KBM-7 (cell line): Measurements from ENCODE around the gene OPRD1.
A peak's percentile ranks its signal among the peaks of the same experiment; 100 is the strongest.

Experiments used
- DNase-seq: peaks from one replicate; pipeline ENCODE4 v3.0.0-alpha.2; 2015
- in situ Hi-C: fragments of 300-500 bp; cut with MboI; formaldehyde crosslinking; loops from 2 replicates; pipeline ENCODE4 v1.14.3; 2020; ENCODE audit warnings: low sequenced_read_pairs, low pct_unique_long_range_greater_than_20kb, mixed read lengths

Gene OPRD1

DNA sequence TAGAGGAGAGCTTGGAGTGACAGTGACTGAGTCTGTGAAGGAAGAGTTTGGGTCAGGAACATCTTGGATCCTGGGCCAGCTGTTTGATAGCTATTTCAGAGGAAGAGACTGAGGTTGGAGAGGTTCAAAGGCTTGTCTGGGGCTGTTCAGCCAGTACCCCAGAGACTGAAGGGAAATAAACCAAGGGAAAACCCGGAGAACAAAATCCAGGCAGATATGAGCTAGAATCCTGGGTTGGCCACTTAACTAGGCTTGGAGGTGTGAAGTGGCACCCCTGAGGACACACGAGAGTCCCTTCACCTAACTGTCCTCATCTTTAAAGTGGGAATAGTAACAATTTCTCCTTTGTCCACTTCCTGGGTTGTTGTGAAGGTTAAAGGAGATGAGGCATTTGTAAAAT, 79.3 kb downstream of the OPRD1 start:
- in situ Hi-C loops: loop anchor here (25.0 kb wide), 1 partner anchor 296 kb away; the partner anchor contains the start of gene SRSF4
- DNase-seq: no peak

DNA sequence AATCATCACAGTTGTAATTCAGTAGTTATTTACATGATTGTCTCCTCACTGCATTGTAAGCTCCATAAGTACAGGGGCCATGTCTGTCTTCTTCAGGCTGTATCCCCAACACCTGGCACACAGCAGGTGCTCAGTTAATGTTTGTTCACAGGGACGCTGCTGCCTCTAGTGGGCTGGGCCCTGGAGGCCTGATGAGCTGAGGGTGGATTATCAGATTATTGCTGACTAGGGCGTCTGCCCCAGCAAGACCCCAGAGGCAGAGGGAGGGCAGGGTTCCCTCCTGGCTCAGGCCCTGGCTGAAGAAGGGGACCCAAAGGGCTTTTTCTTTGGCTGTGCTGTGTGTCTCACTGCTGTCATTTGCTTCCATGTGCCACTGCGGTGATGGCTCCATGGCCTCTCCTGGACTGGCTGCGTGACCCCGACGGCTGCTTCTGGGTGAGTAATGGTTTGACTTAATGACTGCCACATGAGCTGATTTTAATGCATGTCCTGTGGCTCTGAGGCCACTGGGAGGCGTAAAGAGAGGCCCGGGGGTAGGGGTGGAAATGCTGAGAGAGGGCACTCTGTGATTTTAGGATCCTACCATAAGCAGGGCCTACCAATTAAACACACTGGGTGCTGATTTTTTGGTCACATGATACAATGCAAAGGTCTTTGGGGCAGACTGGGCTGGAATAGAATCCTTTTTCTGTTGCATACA, 81.6 kb downstream of the OPRD1 start:
- no peak for DNase-seq
- in situ Hi-C loops: loop anchor here (25.0 kb wide), 1 partner anchor 294 kb away; the partner anchor contains the start of gene SRSF4

DNA sequence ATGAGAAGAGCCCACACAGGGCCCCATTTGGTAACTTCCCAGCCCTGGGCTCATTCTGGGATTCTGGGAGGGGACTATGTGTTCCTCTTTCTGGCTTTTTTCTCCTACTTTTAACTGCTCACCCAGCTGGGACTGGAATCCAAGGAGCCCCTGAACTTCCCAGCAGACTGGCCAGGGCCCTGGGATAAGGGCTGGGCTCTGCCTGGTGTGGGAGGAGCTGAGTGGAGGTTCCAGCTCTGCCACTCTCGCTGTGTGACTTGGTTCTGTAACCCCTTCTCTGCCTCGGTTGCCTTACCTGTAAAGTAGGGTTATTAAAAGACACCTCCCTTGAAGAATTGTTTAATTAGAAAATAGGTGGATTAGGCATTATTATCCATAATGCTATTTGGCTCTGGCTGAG, 82.8 kb downstream of the OPRD1 start:
- DNase-seq: no peak
- in situ Hi-C loops: loop anchor here (25.0 kb wide), 1 partner anchor 293 kb away; the partner anchor contains the start of gene SRSF4

DNA sequence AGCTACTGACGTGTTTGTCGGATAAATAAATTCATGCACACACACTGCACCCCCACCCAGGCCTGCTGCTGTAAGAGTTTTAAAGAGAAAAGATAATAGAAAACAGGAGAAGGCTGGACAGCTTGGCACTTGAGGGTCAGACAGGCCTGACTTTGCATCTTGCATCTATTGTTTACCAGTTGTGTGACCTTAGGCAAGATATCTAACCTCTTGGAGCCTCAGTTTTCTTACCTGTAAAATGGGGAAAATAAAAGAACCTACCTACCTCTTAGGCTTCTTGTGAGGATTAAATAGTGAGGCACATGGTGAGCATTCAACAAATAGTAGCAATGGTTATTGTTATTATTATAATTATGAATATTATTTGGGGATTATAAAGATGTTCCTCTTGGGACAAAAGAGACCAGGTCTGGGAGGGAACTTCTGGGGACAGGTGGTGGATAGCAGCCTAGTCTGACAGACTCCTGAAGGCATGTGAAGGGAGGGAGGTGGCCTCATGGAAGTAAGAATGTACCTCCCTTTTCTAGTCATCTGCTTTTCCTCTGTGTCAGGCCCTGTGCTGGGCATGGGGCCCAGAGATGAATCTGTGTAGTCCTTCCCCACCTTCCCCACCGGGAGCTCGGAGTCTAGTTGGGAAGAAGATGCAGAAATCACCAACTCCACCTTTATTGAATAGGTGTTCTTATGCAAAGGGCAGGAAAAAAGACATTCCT, 84.1 kb downstream of the OPRD1 start:
- DNase-seq: no peak
- in situ Hi-C loops: loop anchor here (25.0 kb wide), 1 partner anchor 291 kb away; the partner anchor contains the start of gene SRSF4

GRCh38 chr1:28896609-28896986, 84.6 kb downstream of the OPRD1 start:
- no peak for DNase-seq
- in situ Hi-C loops: loop anchor here (25.0 kb wide), 1 partner anchor 291 kb away; the partner anchor contains the start of gene SRSF4

DNA sequence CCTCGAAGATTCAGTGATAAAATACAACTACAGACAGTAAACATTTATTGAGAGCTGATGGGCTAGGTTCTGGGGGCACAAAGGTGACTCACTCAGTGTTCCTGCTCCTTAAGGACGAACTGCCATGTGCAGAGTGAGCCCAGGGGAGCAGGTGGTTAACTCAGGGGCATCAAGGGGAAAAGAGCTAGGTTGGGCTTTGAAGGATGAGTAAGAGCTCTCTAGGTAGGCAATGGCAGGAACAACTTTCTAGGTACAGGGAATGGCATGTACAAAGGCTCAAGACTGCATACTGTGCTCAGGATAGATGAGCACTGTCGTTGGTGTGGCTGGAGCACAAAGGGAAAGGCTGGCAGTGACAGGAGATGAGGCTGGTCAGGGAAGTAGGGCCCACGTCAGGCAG, 85.8 kb downstream of the OPRD1 start:
- in situ Hi-C loops: loop anchor here (25.0 kb wide), 1 partner anchor 290 kb away; the partner anchor contains the start of gene SRSF4
- no peak for DNase-seq

- in situ Hi-C loops: loop anchor here (25.0 kb wide), 1 partner anchor 289 kb away; the partner anchor contains the start of gene SRSF4
Observed at GRCh38 chr1:28898405-28898881, 86.5 kb downstream of the OPRD1 start.

DNA sequence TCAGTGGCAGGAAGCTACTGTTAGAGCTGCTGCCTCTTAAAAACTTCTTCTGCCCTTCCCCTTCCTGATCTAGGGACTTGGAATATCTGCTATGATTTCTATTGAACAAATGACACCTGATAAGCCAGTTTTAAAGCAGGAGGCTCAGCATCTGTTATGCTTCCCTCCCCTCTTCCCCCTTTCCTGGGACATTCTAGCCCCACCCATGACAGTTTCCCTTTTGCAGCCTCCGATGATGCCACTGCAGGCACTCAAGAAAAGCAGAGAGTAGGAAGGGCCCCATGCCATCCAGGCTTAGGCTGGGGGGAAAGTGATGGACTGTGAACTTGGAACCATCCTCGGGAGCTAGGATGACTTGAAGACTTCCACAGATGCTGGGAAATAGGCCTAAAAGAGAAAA, 87.3 kb downstream of the OPRD1 start:
- in situ Hi-C loops: loop anchor here (25.0 kb wide), 1 partner anchor 288 kb away; the partner anchor contains the start of gene SRSF4
- DNase-seq: no peak

More at GRCh38 chr1:28898405-28898881, 86.5 kb downstream of the OPRD1 start:
- DNase-seq: no peak

GRCh38 chr1:28900562-28900961, 88.6 kb downstream of the OPRD1 start:
- in situ Hi-C loops: no loop called here
- DNase-seq: no peak

DNA sequence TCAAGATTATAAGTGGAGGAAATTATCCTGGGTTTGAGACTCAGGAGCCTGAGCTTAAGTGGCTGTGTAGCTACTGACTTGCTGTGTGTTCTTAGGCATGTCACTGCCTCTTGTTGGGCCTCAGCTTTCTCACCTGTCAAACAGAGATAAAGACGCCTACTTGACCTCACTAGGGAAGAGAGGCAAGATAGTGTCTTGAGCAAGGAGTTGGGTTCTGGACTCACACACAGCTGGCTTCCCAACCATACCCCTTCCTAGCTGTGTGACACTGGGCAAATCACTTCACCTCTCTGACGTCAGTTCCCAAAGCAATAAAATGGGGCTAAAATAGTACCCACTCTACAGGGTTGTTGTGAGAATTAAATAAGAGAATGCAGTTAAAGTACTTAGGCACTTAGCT, 90.8 kb downstream of the OPRD1 start:
- in situ Hi-C loops: no loop called here
- DNase-seq: no peak

DNA sequence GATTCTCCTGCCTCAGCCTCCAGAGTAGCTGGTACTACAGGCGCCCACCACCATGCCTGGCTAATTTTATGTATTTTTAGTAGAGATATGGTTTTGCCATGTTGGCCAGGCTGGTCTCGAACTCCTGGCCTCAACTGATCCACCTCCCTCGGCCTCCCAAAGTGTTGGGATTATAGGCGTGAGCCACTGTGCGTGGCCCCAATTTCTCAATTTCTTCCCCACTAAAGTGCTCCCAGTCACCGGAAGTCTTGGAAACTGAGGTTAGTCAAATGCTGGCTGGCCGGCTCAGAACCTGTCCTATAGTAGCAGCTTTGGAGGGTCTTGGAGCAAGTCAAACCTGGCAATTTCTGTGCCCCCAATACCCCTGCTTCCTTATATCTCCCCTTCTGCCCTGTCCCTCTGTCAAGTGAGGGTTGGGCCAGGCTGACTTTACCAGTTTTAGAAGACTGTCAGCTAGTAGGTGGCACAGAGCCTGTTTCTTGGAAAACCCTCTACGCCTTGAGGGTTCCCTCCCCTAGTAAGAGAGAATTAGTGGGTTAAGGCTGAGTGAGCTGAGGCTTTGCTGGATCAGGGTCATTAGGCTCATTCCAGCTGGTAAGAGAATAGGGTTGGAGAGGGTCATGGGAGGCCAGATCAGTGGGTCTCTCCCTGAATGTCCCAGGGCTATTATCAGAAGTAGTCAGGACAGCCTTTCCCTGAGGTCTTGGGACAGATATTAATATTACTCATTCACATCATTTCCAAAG, 94.1 kb downstream of the OPRD1 start:
- in situ Hi-C loops: no loop called here
- DNase-seq: no peak

DNA sequence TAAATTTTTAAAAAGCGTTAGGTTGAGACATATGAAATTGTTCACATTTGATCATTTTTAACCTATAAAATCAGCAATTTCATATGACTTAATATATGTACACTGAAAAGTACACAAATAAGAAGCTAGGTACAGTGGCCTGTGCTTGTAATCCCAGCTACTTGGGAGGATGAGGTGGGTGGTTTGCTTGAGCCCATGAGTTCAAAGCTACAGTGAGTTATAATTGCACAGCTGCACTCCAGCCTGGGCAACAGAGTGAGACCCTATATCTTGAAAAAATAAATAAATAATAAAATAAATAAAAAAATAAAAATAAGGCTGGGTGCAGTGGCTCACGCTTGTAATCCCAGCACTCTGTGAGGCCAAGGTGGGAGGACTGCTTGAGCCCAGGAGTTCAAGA, 97.2 kb downstream of the OPRD1 start:
- DNase-seq: no peak
- in situ Hi-C loops: no loop called here

DNA sequence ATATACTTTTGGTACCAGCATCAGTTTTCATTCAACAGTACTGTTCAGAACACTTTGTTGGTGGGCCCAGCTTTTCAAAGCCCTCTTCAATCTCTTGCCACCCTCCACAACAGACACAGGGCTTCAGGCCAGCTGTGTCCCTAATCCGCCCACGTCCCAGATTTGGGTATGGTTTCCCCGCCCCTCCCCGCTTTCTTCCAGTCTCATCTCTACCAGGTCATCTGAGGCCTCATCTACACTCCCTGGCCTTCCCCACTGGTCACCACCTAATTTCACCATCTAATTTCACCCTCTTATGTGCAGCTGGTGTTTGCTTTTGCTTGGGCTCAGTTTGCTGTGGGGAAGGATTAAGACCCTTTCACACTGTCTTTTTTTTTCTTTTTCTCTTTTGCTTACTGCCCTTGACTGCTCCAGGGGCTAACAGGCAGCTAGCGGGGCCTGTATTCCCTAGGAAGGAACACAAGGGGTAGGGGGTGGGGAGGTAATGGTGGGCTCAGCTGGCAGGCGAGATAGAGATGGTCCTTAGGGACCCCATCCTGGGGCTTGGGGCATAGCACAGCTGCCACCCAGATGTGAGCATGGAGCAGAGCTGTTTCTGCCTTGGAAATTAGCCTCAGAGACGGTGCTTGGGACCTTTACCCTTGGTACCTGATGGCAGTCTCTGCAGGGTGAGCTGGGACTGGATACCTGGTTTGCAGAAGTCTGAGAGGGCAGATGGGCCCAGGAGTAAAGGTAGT, 98.6 kb downstream of the OPRD1 start:
- DNase-seq: no peak
- in situ Hi-C loops: no loop called here

DNA sequence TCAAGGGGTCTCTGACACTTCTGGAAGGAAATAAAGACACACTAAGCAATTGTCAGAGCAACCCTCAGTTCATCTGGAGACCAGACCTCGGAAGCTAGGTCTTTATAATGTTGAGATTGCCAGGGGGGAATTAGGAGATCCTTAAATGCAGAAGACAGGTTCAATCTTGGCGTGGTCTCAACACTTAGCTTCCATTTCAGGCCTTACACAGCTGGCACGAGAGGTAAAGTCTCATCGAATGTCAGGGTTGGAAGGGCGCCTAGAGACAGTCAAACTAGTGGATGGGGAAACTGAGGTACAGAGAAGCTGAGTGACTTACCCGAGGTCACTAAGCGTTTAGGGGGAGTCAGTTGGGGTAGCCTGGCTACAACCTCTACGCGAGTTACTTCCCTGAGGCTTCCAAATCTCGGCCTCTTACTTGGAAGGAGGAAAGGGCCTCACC, 101.8 kb downstream of the OPRD1 start:
- no peak for DNase-seq
- in situ Hi-C loops: no loop called here

- peak; percentile 99 for DNase-seq
- in situ Hi-C loops: no loop called here
Observed at GRCh38 chr1:28914228-28915030, 102.5 kb downstream of the OPRD1 start, which contains the start of gene EPB41. TSS of gene EPB41 (plus strand) at chr1:28914569. CDS start at chr1:28987438, 72,869 bp downstream.

DNA sequence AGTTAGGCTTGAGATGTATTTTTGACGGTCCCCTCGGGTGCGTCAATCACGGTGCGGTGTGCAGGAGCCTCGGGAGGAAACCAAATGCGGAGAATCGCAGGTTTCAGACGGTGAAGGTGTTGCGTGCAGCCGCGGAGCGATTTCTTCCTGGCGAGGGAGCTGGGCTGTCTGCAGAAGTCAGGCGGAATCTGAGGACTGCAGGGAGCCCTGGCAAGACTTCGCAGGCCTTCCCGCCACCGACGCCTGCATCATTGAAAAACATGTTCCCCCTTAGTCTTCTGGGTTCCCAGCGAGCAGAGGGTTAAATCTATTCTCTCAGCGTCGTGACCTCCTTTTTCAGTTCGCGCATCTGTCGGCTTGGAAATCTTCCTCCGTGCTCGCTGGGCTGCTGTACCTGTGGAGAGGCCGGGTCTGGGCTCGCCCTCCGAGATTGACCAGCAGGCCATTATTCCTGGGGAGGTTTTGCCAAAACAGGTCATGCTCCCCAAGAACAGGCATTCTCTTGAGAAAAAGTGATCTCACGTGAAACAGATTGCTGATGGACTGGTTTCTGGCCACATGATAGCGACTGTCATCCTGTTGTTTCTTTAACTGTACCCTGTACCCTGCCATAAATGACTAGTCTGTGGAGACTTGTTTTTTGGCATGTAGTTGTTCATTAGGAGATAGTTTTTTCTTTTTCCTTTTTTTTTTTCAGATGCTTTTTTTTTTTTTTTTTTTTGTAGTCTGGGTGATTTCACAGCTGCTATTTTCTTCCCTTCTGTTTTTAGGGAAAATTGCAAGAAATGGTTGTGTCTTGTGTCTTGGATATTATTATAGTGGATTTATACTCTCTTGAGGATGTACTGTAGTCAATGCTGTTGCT, 103.3 kb downstream of the OPRD1 start:
- DNase-seq: peak; percentile 65
- in situ Hi-C loops: no loop called here

DNA sequence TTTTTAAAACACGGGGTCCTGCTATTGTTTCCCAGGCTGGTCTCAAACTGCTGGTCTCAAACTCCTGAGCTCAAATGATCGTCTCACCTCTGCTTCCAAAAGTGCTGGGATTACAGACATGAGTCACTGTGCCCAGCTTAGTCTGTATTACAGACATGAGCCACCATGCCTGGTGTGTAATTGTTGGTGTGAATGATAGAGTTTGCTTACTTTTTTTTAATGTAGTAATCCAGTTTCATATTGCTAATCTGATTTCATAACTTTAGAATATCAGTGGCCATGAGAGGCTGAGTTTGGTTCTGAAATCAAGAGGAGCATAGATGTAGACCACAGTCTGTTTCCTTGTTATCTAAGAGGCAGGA, 105.8 kb downstream of the OPRD1 start:
- no peak for DNase-seq
- in situ Hi-C loops: no loop called here
